ENCODE measurements around the gene IL1RN. TPM values are rescaled to one million over a fixed set of nuclear protein-coding genes. Genes with fewer than 3 reads are reported as not detected.

The IL1RN gene
- total RNA-seq, 1 donor, result 203 TPM

- Histone ChIP-seq H3K4me1 (ENCODE audit: insufficient read depth, low read length) (peaks cover 54% of the 10 kb centered on the region), H3K9me3 (ENCODE audit: low read depth, low read length) (no peaks in the 10 kb centered on the region), H3K27me3 (ENCODE audit: insufficient read depth, low read length) (no peaks in the 10 kb centered on the region), H3K4me3 (ENCODE audit: low read length) (no peak overlapping the region)
Measured at GRCh38 chr2:113114996-113115395, 12.4 kb upstream of the IL1RN start.

- Histone ChIP-seq H3K27me3 (ENCODE audit: insufficient read depth, low read length) (no peaks in the 10 kb centered on the region), H3K4me3 (ENCODE audit: low read length) (no peak overlapping the region), H3K4me1 (ENCODE audit: insufficient read depth, low read length) (peaks cover 56% of the 10 kb centered on the region), H3K9me3 (ENCODE audit: low read depth, low read length) (no peaks in the 10 kb centered on the region)
Measured at GRCh38 chr2:113116100-113116958, 11.1 kb upstream of the IL1RN start.

GRCh38 chr2:113117541-113118262 lies 9.7 kb upstream of the IL1RN start:
- no peak overlapping the region for H3K4me3 ChIP-seq (ENCODE audit: low read length)

GRCh38 chr2:113118263-113118657 lies 9.1 kb upstream of the IL1RN start:
- H3K9me3 ChIP-seq (ENCODE audit: low read depth, low read length), result no peaks in the 10 kb centered on the region
- H3K27me3 ChIP-seq (ENCODE audit: insufficient read depth, low read length), result no peaks in the 10 kb centered on the region
- H3K4me1 ChIP-seq (ENCODE audit: insufficient read depth, low read length), result peaks cover 48% of the 10 kb centered on the region
- H3K4me3 ChIP-seq (ENCODE audit: low read length), result no peak overlapping the region

More at GRCh38 chr2:113117541-113118262, 9.7 kb upstream of the IL1RN start:
- H3K9me3 ChIP-seq (ENCODE audit: low read depth, low read length), result no peaks in the 10 kb centered on the region
- H3K27me3 ChIP-seq (ENCODE audit: insufficient read depth, low read length), result no peaks in the 10 kb centered on the region
- peaks cover 46% of the 10 kb centered on the region for H3K4me1 ChIP-seq (ENCODE audit: insufficient read depth, low read length)

- H3K4me3 ChIP-seq (ENCODE audit: low read length), result no peak overlapping the region
- peaks cover 53% of the 10 kb centered on the region for H3K4me1 ChIP-seq (ENCODE audit: insufficient read depth, low read length)
- no peaks in the 10 kb centered on the region for H3K27me3 ChIP-seq (ENCODE audit: insufficient read depth, low read length)
- no peaks in the 10 kb centered on the region for H3K9me3 ChIP-seq (ENCODE audit: low read depth, low read length)
Measured at GRCh38 chr2:113119111-113119510, 8.3 kb upstream of the IL1RN start.

- Histone ChIP-seq H3K4me3 (ENCODE audit: low read length) (no peak overlapping the region), H3K27me3 (ENCODE audit: insufficient read depth, low read length) (no peaks in the 10 kb centered on the region), H3K4me1 (ENCODE audit: insufficient read depth, low read length) (peaks cover 54% of the 10 kb centered on the region)
Measured at GRCh38 chr2:113120861-113121260, 6.5 kb upstream of the IL1RN start.

GRCh38 chr2:113122364-113122763 lies 5.0 kb upstream of the IL1RN start:
- Histone ChIP-seq H3K4me1 (ENCODE audit: insufficient read depth, low read length) (peaks cover 54% of the 10 kb centered on the region), H3K4me3 (ENCODE audit: low read length) (no peak overlapping the region), H3K9me3 (ENCODE audit: low read depth, low read length) (no peaks in the 10 kb centered on the region), H3K27me3 (ENCODE audit: insufficient read depth, low read length) (no peaks in the 10 kb centered on the region)

More at GRCh38 chr2:113120861-113121260, 6.5 kb upstream of the IL1RN start:
- no peaks in the 10 kb centered on the region for H3K9me3 ChIP-seq (ENCODE audit: low read depth, low read length)

- H3K4me1 ChIP-seq (ENCODE audit: insufficient read depth, low read length), result peaks cover 60% of the 10 kb centered on the region
- no peak overlapping the region for H3K4me3 ChIP-seq (ENCODE audit: low read length)
- no peaks in the 10 kb centered on the region for H3K27me3 ChIP-seq (ENCODE audit: insufficient read depth, low read length)
- no peaks in the 10 kb centered on the region for H3K9me3 ChIP-seq (ENCODE audit: low read depth, low read length)
Measured at GRCh38 chr2:113123726-113124125, 3.7 kb upstream of the IL1RN start.

GRCh38 chr2:113124181-113124961 lies 3.0 kb upstream of the IL1RN start:
- H3K27me3 ChIP-seq (ENCODE audit: insufficient read depth, low read length), result no peaks in the 10 kb centered on the region
- peaks cover 66% of the 10 kb centered on the region for H3K4me1 ChIP-seq (ENCODE audit: insufficient read depth, low read length)
- H3K4me3 ChIP-seq (ENCODE audit: low read length), result no peak overlapping the region
- no peaks in the 10 kb centered on the region for H3K9me3 ChIP-seq (ENCODE audit: low read depth, low read length)

- H3K4me3 ChIP-seq (ENCODE audit: low read length), result no peak overlapping the region
- no peaks in the 10 kb centered on the region for H3K27me3 ChIP-seq (ENCODE audit: insufficient read depth, low read length)
- no peaks in the 10 kb centered on the region for H3K9me3 ChIP-seq (ENCODE audit: low read depth, low read length)
- peaks cover 72% of the 10 kb centered on the region for H3K4me1 ChIP-seq (ENCODE audit: insufficient read depth, low read length)
Measured at GRCh38 chr2:113124984-113125855, 2.2 kb upstream of the IL1RN start.

GRCh38 chr2:113127646-113128570 lies 510 bp downstream of the IL1RN start:
- Histone ChIP-seq H3K27me3 (ENCODE audit: insufficient read depth, low read length) (no peaks in the 10 kb centered on the region), H3K4me3 (ENCODE audit: low read length) (peak overlapping the region; percentile 77), H3K4me1 (ENCODE audit: insufficient read depth, low read length) (peaks cover 62% of the 10 kb centered on the region), H3K9me3 (ENCODE audit: low read depth, low read length) (no peaks in the 10 kb centered on the region)

- peaks cover 45% of the 10 kb centered on the region for H3K4me1 ChIP-seq (ENCODE audit: insufficient read depth, low read length)
- H3K4me3 ChIP-seq (ENCODE audit: low read length), result peak overlapping the region; percentile 77
- no peaks in the 10 kb centered on the region for H3K9me3 ChIP-seq (ENCODE audit: low read depth, low read length)
- no peaks in the 10 kb centered on the region for H3K27me3 ChIP-seq (ENCODE audit: insufficient read depth, low read length)
Measured at GRCh38 chr2:113129519-113130078, 2.2 kb downstream of the IL1RN start.

All from mononuclear cell (primary cell).